ENCODE data around the gene ALDOC. TPM values are rescaled to one million over a fixed set of nuclear protein-coding genes. Genes with fewer than 3 reads are reported as not detected.
A peak's percentile ranks its signal among the peaks of the same experiment; 100 is the strongest.

The ALDOC gene
- polyA plus RNA-seq (2012; ENCODE audit: low read depth, missing spikeins), result 222 TPM

- FAIRE-seq (peak; percentile 99), DNase-seq (ENCODE audit: insufficient read length, low spot score) (peak; percentile 95)
- TF ChIP-seq POU2F2 (IDR thresholded peaks at IDR 0.05; ENCODE audit: low read depth, low read length) (no peak), POLR2AphosphoS5 (IDR thresholded peaks at IDR 0.05; ENCODE audit: low read depth, low read length) (peak; percentile 90), PAX5 (IDR thresholded peaks at IDR 0.05; ENCODE audit: insufficient read depth, low read length, severe bottlenecking) (no peak), POLR2A (IDR thresholded peaks at IDR 0.05; ENCODE audit: low read depth, low read length) (peak; percentile 93), TAF1 (IDR thresholded peaks at IDR 0.05; ENCODE audit: low read depth, low read length) (peak; percentile 75)
Measured at GRCh38 chr17:28576758-28577465, at the start of gene ALDOC. ALDOC (minus strand) TSS chr17:28576895; CDS start chr17:28575532, 1,363 bp downstream.

- no peak for FAIRE-seq
- no peak for DNase-seq (ENCODE audit: insufficient read length, low spot score)
- TF ChIP-seq SPI1 (IDR thresholded peaks at IDR 0.05; ENCODE audit: low read depth, low read length), result no peak
- TF ChIP-seq PAX5 (IDR thresholded peaks at IDR 0.05; ENCODE audit: insufficient read depth, low read length, severe bottlenecking), result no peak
- TF ChIP-seq POU2F2 (IDR thresholded peaks at IDR 0.05; ENCODE audit: low read depth, low read length), result no peak
- no peak for TF ChIP-seq TAF1 (IDR thresholded peaks at IDR 0.05; ENCODE audit: low read depth, low read length)
- no peak for TF ChIP-seq POLR2AphosphoS5 (IDR thresholded peaks at IDR 0.05; ENCODE audit: low read depth, low read length)
- TF ChIP-seq POLR2A (IDR thresholded peaks at IDR 0.05; ENCODE audit: low read depth, low read length), result no peak
Measured at GRCh38 chr17:28624148-28624547, 47.5 kb upstream of the ALDOC start.

GRCh38 chr17:28623696-28624095, 47.0 kb upstream of the ALDOC start:
- no peak for FAIRE-seq
- TF ChIP-seq PAX5 (IDR thresholded peaks at IDR 0.05; ENCODE audit: insufficient read depth, low read length, severe bottlenecking) (no peak), POU2F2 (IDR thresholded peaks at IDR 0.05; ENCODE audit: low read depth, low read length) (no peak), TAF1 (IDR thresholded peaks at IDR 0.05; ENCODE audit: low read depth, low read length) (no peak), SPI1 (IDR thresholded peaks at IDR 0.05; ENCODE audit: low read depth, low read length) (no peak), POLR2AphosphoS5 (IDR thresholded peaks at IDR 0.05; ENCODE audit: low read depth, low read length) (no peak), POLR2A (IDR thresholded peaks at IDR 0.05; ENCODE audit: low read depth, low read length) (no peak)
- no peak for DNase-seq (ENCODE audit: insufficient read length, low spot score)

- FAIRE-seq (no peak), DNase-seq (ENCODE audit: insufficient read length, low spot score) (no peak)
- TF ChIP-seq POU2F2 (IDR thresholded peaks at IDR 0.05; ENCODE audit: low read depth, low read length) (no peak), POLR2A (IDR thresholded peaks at IDR 0.05; ENCODE audit: low read depth, low read length) (no peak), SPI1 (IDR thresholded peaks at IDR 0.05; ENCODE audit: low read depth, low read length) (no peak), TAF1 (IDR thresholded peaks at IDR 0.05; ENCODE audit: low read depth, low read length) (no peak), PAX5 (IDR thresholded peaks at IDR 0.05; ENCODE audit: insufficient read depth, low read length, severe bottlenecking) (no peak), POLR2AphosphoS5 (IDR thresholded peaks at IDR 0.05; ENCODE audit: low read depth, low read length) (no peak)
Measured at GRCh38 chr17:28622186-28622585, 45.5 kb upstream of the ALDOC start.

GRCh38 chr17:28620010-28620409, 43.3 kb upstream of the ALDOC start:
- FAIRE-seq, result no peak
- TF ChIP-seq POU2F2 (IDR thresholded peaks at IDR 0.05; ENCODE audit: low read depth, low read length), result no peak
- TF ChIP-seq SPI1 (IDR thresholded peaks at IDR 0.05; ENCODE audit: low read depth, low read length), result no peak
- no peak for TF ChIP-seq POLR2A (IDR thresholded peaks at IDR 0.05; ENCODE audit: low read depth, low read length)
- TF ChIP-seq TAF1 (IDR thresholded peaks at IDR 0.05; ENCODE audit: low read depth, low read length), result no peak
- no peak for TF ChIP-seq PAX5 (IDR thresholded peaks at IDR 0.05; ENCODE audit: insufficient read depth, low read length, severe bottlenecking)
- TF ChIP-seq POLR2AphosphoS5 (IDR thresholded peaks at IDR 0.05; ENCODE audit: low read depth, low read length), result no peak

GRCh38 chr17:28618464-28618863, 41.8 kb upstream of the ALDOC start:
- FAIRE-seq (no peak), DNase-seq (ENCODE audit: insufficient read length, low spot score) (no peak)
- TF ChIP-seq SPI1 (IDR thresholded peaks at IDR 0.05; ENCODE audit: low read depth, low read length) (no peak), PAX5 (IDR thresholded peaks at IDR 0.05; ENCODE audit: insufficient read depth, low read length, severe bottlenecking) (no peak), POLR2AphosphoS5 (IDR thresholded peaks at IDR 0.05; ENCODE audit: low read depth, low read length) (no peak), POU2F2 (IDR thresholded peaks at IDR 0.05; ENCODE audit: low read depth, low read length) (no peak), TAF1 (IDR thresholded peaks at IDR 0.05; ENCODE audit: low read depth, low read length) (no peak), POLR2A (IDR thresholded peaks at IDR 0.05; ENCODE audit: low read depth, low read length) (no peak)

More at GRCh38 chr17:28620010-28620409, 43.3 kb upstream of the ALDOC start:
- no peak for DNase-seq (ENCODE audit: insufficient read length, low spot score)

- no peak for FAIRE-seq
- DNase-seq (ENCODE audit: insufficient read length, low spot score), result no peak
- TF ChIP-seq POLR2A (IDR thresholded peaks at IDR 0.05; ENCODE audit: low read depth, low read length) (no peak), POLR2AphosphoS5 (IDR thresholded peaks at IDR 0.05; ENCODE audit: low read depth, low read length) (no peak), PAX5 (IDR thresholded peaks at IDR 0.05; ENCODE audit: insufficient read depth, low read length, severe bottlenecking) (no peak), POU2F2 (IDR thresholded peaks at IDR 0.05; ENCODE audit: low read depth, low read length) (no peak), TAF1 (IDR thresholded peaks at IDR 0.05; ENCODE audit: low read depth, low read length) (no peak), SPI1 (IDR thresholded peaks at IDR 0.05; ENCODE audit: low read depth, low read length) (no peak)
Measured at GRCh38 chr17:28616281-28616680, 39.6 kb upstream of the ALDOC start.

- no peak for FAIRE-seq
- DNase-seq (ENCODE audit: insufficient read length, low spot score), result no peak
- TF ChIP-seq SPI1 (IDR thresholded peaks at IDR 0.05; ENCODE audit: low read depth, low read length) (peak; percentile 82), TAF1 (IDR thresholded peaks at IDR 0.05; ENCODE audit: low read depth, low read length) (no peak)
Measured at GRCh38 chr17:28615260-28615940, 38.7 kb upstream of the ALDOC start.

GRCh38 chr17:28613931-28614381, 37.3 kb upstream of the ALDOC start, which contains the start of gene RSKR:
RSKR (minus strand) TSS chr17:28614185; CDS start chr17:28614161, 24 bp downstream.
- no peak for FAIRE-seq
- TF ChIP-seq SPI1 (IDR thresholded peaks at IDR 0.05; ENCODE audit: low read depth, low read length) (no peak), POU2F2 (IDR thresholded peaks at IDR 0.05; ENCODE audit: low read depth, low read length) (no peak), POLR2A (IDR thresholded peaks at IDR 0.05; ENCODE audit: low read depth, low read length) (0 out of 2 replicates have a peak, but pooled peaks have one; percentile 0)
- no peak for DNase-seq (ENCODE audit: insufficient read length, low spot score)
